Chondrocyte (in vitro differentiated cells): Measurements from ENCODE around the gene NARS2. TPM values are rescaled to one million over a fixed set of nuclear protein-coding genes. Genes with fewer than 3 reads are reported as not detected.
"Not testable (repeated sequence)": the region's sequence is repeated elsewhere in the genome, so short reads cannot be mapped to it uniquely, and the experiment has no call there.

Source experiments
- DNase-seq: peaks from one replicate; pipeline ENCODE4 v3.0.0; 2021; ENCODE audit warnings: mixed read lengths, low spot score
- H3K27ac Mint-ChIP-seq: one replicate; pipeline ENCODE4 v1.8.0; 2021; ENCODE audit warnings: mild to moderate bottlenecking, moderate library complexity, mixed read lengths; ENCODE audit not compliant: unreplicated experiment
- H3K27me3 Mint-ChIP-seq: 2 replicates; pipeline ENCODE4 v1.8.0; 2021; ENCODE audit warnings: low read depth, mixed read lengths
- H3K36me3 Mint-ChIP-seq: 2 replicates; pipeline ENCODE4 v1.8.0; 2021; ENCODE audit warnings: low read depth, mixed read lengths
- H3K4me1 Mint-ChIP-seq: 2 replicates; pipeline ENCODE4 v1.8.0; 2021; ENCODE audit warnings: low read depth, mild to moderate bottlenecking, mixed read lengths
- H3K4me3 Mint-ChIP-seq: one replicate; pipeline ENCODE4 v1.8.0; 2021; ENCODE audit warnings: mild to moderate bottlenecking, moderate library complexity, mixed read lengths; ENCODE audit not compliant: unreplicated experiment
- H3K9me3 Mint-ChIP-seq: 2 replicates; pipeline ENCODE4 v1.8.0; 2021; ENCODE audit warnings: low read depth, mixed read lengths
- total RNA-seq: library from RNA; stranded (reverse); gene quantifications from 3 replicates; pipeline ENCODE4 v1.2.1, GENCODE V29; 2021
- TF ChIP-seq, protein P1 (sequence below): fragments of 200-600 bp; sonication (generic); IDR thresholded peaks from 2 replicates; pipeline ENCODE4 v1.5.0; 2021; ENCODE audit warnings: antibody characterized with exemption, mild to moderate bottlenecking, moderate library complexity

NARS2 gene
- total RNA-seq, 1 donor from 2014 or later, result 12.4 TPM

GRCh38 chr11:78469896-78470295 lies 104.8 kb downstream of the NARS2 start:
- no peak overlapping the region for H3K4me3 Mint-ChIP-seq
- H3K9me3 Mint-ChIP-seq, result peaks cover 2% of the 10 kb centered on the region
- no peaks in the 10 kb centered on the region for H3K4me1 Mint-ChIP-seq
- H3K36me3 Mint-ChIP-seq, result peaks cover 14% of the 10 kb centered on the region
- TF ChIP-seq, protein P1, sequence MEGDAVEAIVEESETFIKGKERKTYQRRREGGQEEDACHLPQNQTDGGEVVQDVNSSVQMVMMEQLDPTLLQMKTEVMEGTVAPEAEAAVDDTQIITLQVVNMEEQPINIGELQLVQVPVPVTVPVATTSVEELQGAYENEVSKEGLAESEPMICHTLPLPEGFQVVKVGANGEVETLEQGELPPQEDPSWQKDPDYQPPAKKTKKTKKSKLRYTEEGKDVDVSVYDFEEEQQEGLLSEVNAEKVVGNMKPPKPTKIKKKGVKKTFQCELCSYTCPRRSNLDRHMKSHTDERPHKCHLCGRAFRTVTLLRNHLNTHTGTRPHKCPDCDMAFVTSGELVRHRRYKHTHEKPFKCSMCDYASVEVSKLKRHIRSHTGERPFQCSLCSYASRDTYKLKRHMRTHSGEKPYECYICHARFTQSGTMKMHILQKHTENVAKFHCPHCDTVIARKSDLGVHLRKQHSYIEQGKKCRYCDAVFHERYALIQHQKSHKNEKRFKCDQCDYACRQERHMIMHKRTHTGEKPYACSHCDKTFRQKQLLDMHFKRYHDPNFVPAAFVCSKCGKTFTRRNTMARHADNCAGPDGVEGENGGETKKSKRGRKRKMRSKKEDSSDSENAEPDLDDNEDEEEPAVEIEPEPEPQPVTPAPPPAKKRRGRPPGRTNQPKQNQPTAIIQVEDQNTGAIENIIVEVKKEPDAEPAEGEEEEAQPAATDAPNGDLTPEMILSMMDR, result no peak
- H3K27ac Mint-ChIP-seq, result no peak overlapping the region
- DNase-seq, result no peak
- H3K27me3 Mint-ChIP-seq, result no peaks in the 10 kb centered on the region

DNA sequence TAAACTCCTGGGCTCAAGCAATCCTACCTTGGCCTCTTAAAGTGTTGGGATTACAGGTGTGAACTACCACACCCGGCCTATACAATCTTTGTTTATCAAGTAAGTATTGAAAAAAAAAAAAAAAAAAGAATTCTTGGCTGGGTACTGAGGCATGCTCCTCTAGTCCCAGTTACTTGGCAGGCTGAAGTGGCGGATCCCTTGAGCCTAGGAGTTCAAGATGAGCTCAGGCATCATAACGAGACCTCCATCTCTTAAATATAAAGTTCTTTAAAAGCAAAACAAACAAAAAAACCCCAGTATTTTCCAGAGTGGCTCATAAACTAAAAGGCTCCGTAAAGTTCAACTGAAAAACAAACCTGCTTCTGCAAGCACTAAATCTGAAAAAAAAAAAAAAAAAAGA lies 106.7 kb downstream of the NARS2 start:
- TF ChIP-seq, protein P1, result no peak
- no peak for DNase-seq

GRCh38 chr11:78467370-78467769 lies 107.3 kb downstream of the NARS2 start:
- no peak overlapping the region for H3K27ac Mint-ChIP-seq
- TF ChIP-seq, protein P1, result no peak
- DNase-seq, result no peak
- H3K9me3 Mint-ChIP-seq, result peaks cover 2% of the 10 kb centered on the region
- H3K4me1 Mint-ChIP-seq, result no peaks in the 10 kb centered on the region
- H3K27me3 Mint-ChIP-seq, result no peaks in the 10 kb centered on the region
- H3K36me3 Mint-ChIP-seq, result peaks cover 13% of the 10 kb centered on the region
- no peak overlapping the region for H3K4me3 Mint-ChIP-seq

More for the DNA sequence above, 106.7 kb downstream of the NARS2 start:
- peaks cover 13% of the 10 kb centered on the region for H3K36me3 Mint-ChIP-seq
- H3K4me3 Mint-ChIP-seq, result no peak overlapping the region
- H3K9me3 Mint-ChIP-seq, result peaks cover 2% of the 10 kb centered on the region
- H3K27ac Mint-ChIP-seq, result no peak overlapping the region
- H3K27me3 Mint-ChIP-seq, result no peaks in the 10 kb centered on the region
- no peaks in the 10 kb centered on the region for H3K4me1 Mint-ChIP-seq

GRCh38 chr11:78465169-78465942 lies 109.3 kb downstream of the NARS2 start:
- Mint-ChIP-seq H3K27me3 (no peaks in the 10 kb centered on the region), H3K9me3 (no peaks in the 10 kb centered on the region), H3K27ac (no peak overlapping the region), H3K4me3 (no peak overlapping the region), H3K36me3 (peaks cover 16% of the 10 kb centered on the region), H3K4me1 (peaks cover 3% of the 10 kb centered on the region)
- TF ChIP-seq, protein P1, result no peak
- no peak for DNase-seq

GRCh38 chr11:78464787-78465168 lies 109.9 kb downstream of the NARS2 start:
- DNase-seq, H3K4me1 Mint-ChIP-seq, H3K27me3 Mint-ChIP-seq, H3K9me3 Mint-ChIP-seq, H3K4me3 Mint-ChIP-seq, H3K27ac Mint-ChIP-seq: not testable (repeated sequence)
- peaks cover 18% of the 10 kb centered on the region for H3K36me3 Mint-ChIP-seq

GRCh38 chr11:78460471-78460870 lies 114.2 kb downstream of the NARS2 start:
- Mint-ChIP-seq H3K27ac (no peak overlapping the region), H3K9me3 (no peaks in the 10 kb centered on the region), H3K36me3 (peaks cover 21% of the 10 kb centered on the region), H3K4me3 (no peak overlapping the region), H3K4me1 (peaks cover 5% of the 10 kb centered on the region), H3K27me3 (no peaks in the 10 kb centered on the region)
- DNase-seq, result no peak
- TF ChIP-seq, protein P1, result no peak
